PC-3 (cell line): ENCODE measurements around the gene SRI.

Source experiments
- CTCF ChIP-seq: fragments of 300-600 bp; sonication (generic); conservative IDR thresholded peaks from 2 replicates; pipeline ENCODE4 v1.5.1; 2017; ENCODE audit warnings: antibody characterized with exemption, low read depth, mild to moderate bottlenecking, low read length
- EZH2 ChIP-seq: fragments of 300-600 bp; sonication (generic); IDR thresholded peaks from one replicate; pipeline ENCODE4 v1.6.1; 2017; ENCODE audit warnings: antibody characterized with exemption, mild to moderate bottlenecking, low read length; ENCODE audit not compliant: unreplicated experiment
- EZH2phosphoT487 ChIP-seq: fragments of 300-600 bp; sonication (generic); IDR thresholded peaks from 2 replicates; pipeline ENCODE4 v1.6.1; 2018; ENCODE audit warnings: mild to moderate bottlenecking, antibody characterized with exemption, low read length, borderline replicate concordance

- TF ChIP-seq CTCF (no peak), EZH2 (no peak), EZH2phosphoT487 (no peak)
Observed at GRCh38 chr7:88191911-88192310, 27.9 kb downstream of the SRI start.
